Hepatocyte (in vitro differentiated cells): Measurements from ENCODE around the gene WSCD2.

Source experiments
- CTCF ChIP-seq: fragments of 200-600 bp; sonication (generic); IDR thresholded peaks from 2 replicates; pipeline ENCODE4 v1.5.1; 2016; ENCODE audit warnings: antibody characterized with exemption, mild to moderate bottlenecking; ENCODE audit not compliant: poor library complexity
- EZH2 ChIP-seq: fragments of 200-600 bp; sonication (generic); IDR thresholded peaks from 2 replicates; pipeline ENCODE4 v1.6.1; 2016; ENCODE audit warnings: antibody characterized with exemption, mild to moderate bottlenecking, borderline replicate concordance
- EZH2phosphoT487 ChIP-seq: fragments of 200-600 bp; sonication (generic); IDR thresholded peaks from one replicate; pipeline ENCODE4 v1.6.1; 2018; ENCODE audit warnings: antibody characterized with exemption, mild to moderate bottlenecking, low read depth, moderate library complexity; ENCODE audit not compliant: unreplicated experiment, severe bottlenecking

GRCh38 chr12:108198043-108198442, 69.0 kb downstream of the WSCD2 start:
- TF ChIP-seq CTCF, result no peak
- TF ChIP-seq EZH2, result no peak
- TF ChIP-seq EZH2phosphoT487, result no peak
